Measurements from ENCODE around the gene PRSS1. TPM values are rescaled to one million over a fixed set of nuclear protein-coding genes. Genes with fewer than 3 reads are reported as not detected.
"Not testable (repeated sequence)": the region's sequence is repeated elsewhere in the genome, so short reads cannot be mapped to it uniquely, and the experiment has no call there.

PRSS1 gene
- total and polyA plus RNA-seq, 2 of the 8 experiments (the other 6 are each of a cell fraction or from before 2014, with no cell fraction given) = 0.09 TPM; not detected in 1

- H3K9ac ChIP-seq (replicated peaks in 1 of 4; ENCODE audit: extremely low read depth in 1 of 4, low read depth in 3 of 4, low read length in 3 of 4) = no peak overlapping the region
- H3K23ac ChIP-seq (ENCODE audit: insufficient read length) = no peak overlapping the region
- H3K14ac ChIP-seq (ENCODE audit: insufficient read length) = no peak overlapping the region
- CTCF ChIA-PET (ENCODE audit: partially characterized antibody) = interaction anchor here (1.2 to 1.6 kb wide), 2 partner anchors 10 to 121 kb away, joined by 3 read pairs; no protein-coding TSS in a partner anchor
- no peak overlapping the region for H2BK15ac ChIP-seq (ENCODE audit: low read length)
- no peaks in the 10 kb centered on the region for H3K9me3 ChIP-seq (ENCODE audit: insufficient read depth in 2 of 2, low read depth in 1 of 2, low read length in 1 of 2)
- FAIRE-seq = no peak
- H3K4me2 ChIP-seq (ENCODE audit: insufficient read depth in 1 of 2, low read depth in 2 of 2, low read length in 2 of 2) = no peak overlapping the region
- no peak for TF ChIP-seq NRF1 (IDR thresholded peaks at IDR 0.05; ENCODE audit: low read depth, low read length)
- no peak overlapping the region for H2BK20ac ChIP-seq (ENCODE audit: low read length)
- no peak overlapping the region for H3K27ac ChIP-seq (ENCODE audit: low read depth, low read length)
- DNase-seq (ENCODE audit: low read depth in 1 of 2, low spot score in 2 of 2) = peak in 1 of 2 experiments; percentile 17
- no peak overlapping the region for H3K4me3 ChIP-seq (ENCODE audit: extremely low read depth in 1 of 4, insufficient read depth in 2 of 4, low read depth in 3 of 4, low read length in 4 of 4)
- POLR2A ChIA-PET (ENCODE audit: partially characterized antibody) = no interaction called here
- no peak overlapping the region for H4K5ac ChIP-seq (ENCODE audit: insufficient read length, low read depth, low read length)
- no peak overlapping the region for H4K8ac ChIP-seq (ENCODE audit: extremely low read depth, insufficient read depth, low read length)
- no peak overlapping the region for H3K18ac ChIP-seq (ENCODE audit: extremely low read depth, low read length)
- H3K4ac ChIP-seq (replicated peaks; ENCODE audit: insufficient read length, low read depth, low read length) = no peak overlapping the region
- no peaks in the 10 kb centered on the region for H3K27me3 ChIP-seq (replicated peaks in 1 of 4; ENCODE audit: control insufficient read depth in 3 of 4, extremely low read depth in 1 of 4, insufficient read depth in 3 of 4, low read length in 3 of 4)
- no peak overlapping the region for H2AK5ac ChIP-seq (ENCODE audit: low read depth, low read length)
- H3K36me3 ChIP-seq (ENCODE audit: control insufficient read depth in 2 of 4, insufficient read depth in 4 of 4, low read length in 3 of 4) = no peaks in the 10 kb centered on the region
- no peaks in the 10 kb centered on the region for H3K79me1 ChIP-seq (ENCODE audit: low read depth, low read length)
- H3K4me1 ChIP-seq (replicated peaks in 1 of 4; ENCODE audit: control insufficient read depth in 3 of 4, insufficient read depth in 4 of 4, low read length in 3 of 4) = no peaks in the 10 kb centered on the region
- 51% methylated on average over 8 of the region's 8 CpGs; no CpG with 5 or more reads in 1 of the 2 experiments for WGBS, 2 experiments (ENCODE audit: extremely low coverage in 1 of 2, insufficient coverage in 1 of 2, insufficient read length in 1 of 2, insufficient replicate concordance in 2 of 2, low coverage in 1 of 2, low lambda C conversion rate in 2 of 2, missing lambda C conversion rate in 1 of 2)
- no peaks in the 10 kb centered on the region for H3K23me2 ChIP-seq (ENCODE audit: low read depth, low read length)
- no peaks in the 10 kb centered on the region for H3K79me2 ChIP-seq (ENCODE audit: control insufficient read depth in 1 of 2, insufficient read depth in 2 of 2, low read length in 2 of 2)
- no peak overlapping the region for H3K56ac ChIP-seq (replicated peaks; ENCODE audit: insufficient read length, low read depth, low read length)
- H4K91ac ChIP-seq (replicated peaks; ENCODE audit: insufficient read length, low read length) = no peak overlapping the region
- H2BK12ac ChIP-seq (ENCODE audit: low read depth, low read length) = no peak overlapping the region
- H2AFZ ChIP-seq (ENCODE audit: low read length) = no peak overlapping the region
- no peaks in the 10 kb centered on the region for H4K20me1 ChIP-seq (replicated peaks in 1 of 2; ENCODE audit: control insufficient read depth in 1 of 2, insufficient read depth in 2 of 2, low read length in 2 of 2)
- H2BK5ac ChIP-seq (ENCODE audit: low read depth, low read length) = no peak overlapping the region
- H2BK120ac ChIP-seq (replicated peaks; ENCODE audit: low read depth, low read length) = no peak overlapping the region
These were observed 4.1 kb downstream of the PRSS1 start for GRCh38 chr7:142753366-142753765.

DNA sequence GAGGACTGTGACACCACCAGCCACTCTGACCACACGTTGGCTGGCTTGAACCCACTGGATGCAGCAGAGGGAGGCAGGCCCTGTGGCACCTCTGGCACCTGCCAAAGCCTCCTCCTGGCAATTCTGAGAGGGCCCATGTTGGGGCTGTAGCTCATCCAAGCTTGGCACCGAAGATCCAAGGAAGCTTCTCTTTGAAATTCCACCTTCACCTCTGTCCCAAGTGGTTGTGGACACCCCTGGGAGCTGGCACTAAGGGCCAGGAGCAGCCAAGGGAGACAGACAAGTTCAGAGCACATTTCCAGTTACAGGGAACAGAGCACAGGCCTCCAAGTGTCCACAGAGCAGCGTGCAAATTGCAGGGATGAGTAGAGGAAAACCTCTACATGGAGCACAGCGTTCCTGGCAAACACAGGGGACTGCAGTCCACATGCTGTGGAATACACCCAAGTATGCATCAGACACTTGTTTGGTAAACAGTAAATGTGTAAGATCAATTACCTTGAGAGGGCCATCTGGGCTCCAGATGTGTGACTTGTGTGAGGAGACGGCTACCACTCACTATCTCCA is 4.7 kb downstream of the PRSS1 start:
- H2BK120ac ChIP-seq (replicated peaks; ENCODE audit: low read depth, low read length); H3K56ac ChIP-seq (replicated peaks; ENCODE audit: insufficient read length, low read depth, low read length); H2BK12ac ChIP-seq (ENCODE audit: low read depth, low read length); H3K9ac ChIP-seq (replicated peaks in 1 of 4; ENCODE audit: extremely low read depth in 1 of 4, low read depth in 3 of 4, low read length in 3 of 4); H3K4me1 ChIP-seq (replicated peaks in 1 of 4; ENCODE audit: control insufficient read depth in 3 of 4, insufficient read depth in 4 of 4, low read length in 3 of 4); H3K79me1 ChIP-seq (ENCODE audit: low read depth, low read length); H3K4me3 ChIP-seq (ENCODE audit: extremely low read depth in 1 of 4, insufficient read depth in 2 of 4, low read depth in 3 of 4, low read length in 4 of 4); H4K91ac ChIP-seq (replicated peaks; ENCODE audit: insufficient read length, low read length); H2BK5ac ChIP-seq (ENCODE audit: low read depth, low read length); H3K79me2 ChIP-seq (ENCODE audit: control insufficient read depth in 1 of 2, insufficient read depth in 2 of 2, low read length in 2 of 2); H4K8ac ChIP-seq (ENCODE audit: extremely low read depth, insufficient read depth, low read length); H3K4ac ChIP-seq (replicated peaks; ENCODE audit: insufficient read length, low read depth, low read length); H3K23me2 ChIP-seq (ENCODE audit: low read depth, low read length); H3K14ac ChIP-seq (ENCODE audit: insufficient read length); FAIRE-seq; H4K20me1 ChIP-seq (replicated peaks in 1 of 2; ENCODE audit: control insufficient read depth in 1 of 2, insufficient read depth in 2 of 2, low read length in 2 of 2); H3K9me3 ChIP-seq (ENCODE audit: insufficient read depth in 2 of 2, low read depth in 1 of 2, low read length in 1 of 2); H3K27me3 ChIP-seq (replicated peaks in 1 of 4; ENCODE audit: control insufficient read depth in 3 of 4, extremely low read depth in 1 of 4, insufficient read depth in 3 of 4, low read length in 3 of 4); H3K4me2 ChIP-seq (ENCODE audit: insufficient read depth in 1 of 2, low read depth in 2 of 2, low read length in 2 of 2); H3K23ac ChIP-seq (ENCODE audit: insufficient read length); H3K36me3 ChIP-seq (ENCODE audit: control insufficient read depth in 2 of 4, insufficient read depth in 4 of 4, low read length in 3 of 4); H4K5ac ChIP-seq (ENCODE audit: insufficient read length, low read depth, low read length); H2BK15ac ChIP-seq (ENCODE audit: low read length); H3K27ac ChIP-seq (ENCODE audit: low read depth, low read length); H3K18ac ChIP-seq (ENCODE audit: extremely low read depth, low read length); H2AK5ac ChIP-seq (ENCODE audit: low read depth, low read length); POLR2A ChIA-PET (ENCODE audit: partially characterized antibody); H2AFZ ChIP-seq (ENCODE audit: low read length); H2BK20ac ChIP-seq (ENCODE audit: low read length): not testable (repeated sequence)
- peak in 1 of 2 experiments; percentile 30 for DNase-seq (ENCODE audit: low read depth in 1 of 2, low spot score in 2 of 2)
- WGBS, 2 experiments (ENCODE audit: extremely low coverage in 1 of 2, insufficient coverage in 1 of 2, insufficient read length in 1 of 2, insufficient replicate concordance in 2 of 2, low coverage in 1 of 2, low lambda C conversion rate in 2 of 2, missing lambda C conversion rate in 1 of 2) = 71% methylated on average over 5 of the region's 5 CpGs; no CpG with 5 or more reads in 1 of the 2 experiments
- CTCF ChIA-PET (ENCODE audit: partially characterized antibody) = interaction anchor here (0.9 to 1.6 kb wide), 3 partner anchors 9 to 121 kb away, joined by 3 read pairs; no protein-coding TSS in a partner anchor

Measured in H1 (cell line).